Measurements from ENCODE around the gene HEXA. TPM values are rescaled to one million over a fixed set of nuclear protein-coding genes. Genes with fewer than 3 reads are reported as not detected.

HEXA gene
- 137 to 156 TPM (median 154 TPM) in 5 replicates for total RNA-seq (2022; extraction: Qiagen RNA extraction)

GRCh38 chr15:72375846-72376581 is at the start of gene HEXA:
TSS of gene HEXA (minus strand) at chr15:72376014. CDS start at chr15:72375972, 42 bp downstream.

GRCh38 chr15:72397796-72398588 is 22.2 kb upstream of the HEXA start, which contains the start of gene TMEM202:
TSS of gene TMEM202 (plus strand) at chr15:72398305. CDS start at chr15:72398327, 22 bp downstream.

GRCh38 chr15:72319985-72320671 is 55.7 kb downstream of the HEXA start, which contains the start of gene CELF6:
TSS of gene CELF6 (minus strand) at chr15:72320157. CDS start at chr15:72319874, 283 bp downstream.

Other genes with a start within 250 kb of the HEXA start
- 0.09 to 0.13 TPM (median 0.12 TPM) in 4 of 5 replicates, not detected in the other for gene GRAMD2A, start 178.2 kb downstream of the HEXA start, total RNA-seq (2022; extraction: Qiagen RNA extraction)
- 2,890 to 3,431 TPM (median 3,241 TPM) in 5 replicates for gene PKM, start 144.8 kb downstream of the HEXA start, total RNA-seq (2022; extraction: Qiagen RNA extraction)
- 47.9 to 66.0 TPM (median 59.9 TPM) in 5 replicates for gene PARP6, start 103.5 kb downstream of the HEXA start, total RNA-seq (2022; extraction: Qiagen RNA extraction)
- gene CELF6, start 55.9 kb downstream of the HEXA start, total RNA-seq (2022; extraction: Qiagen RNA extraction), result 0.10 to 0.25 TPM (median 0.17 TPM) in 4 of 5 replicates, not detected in the other
- not detected in 5 replicates for gene TMEM202, start 22.3 kb upstream of the HEXA start, total RNA-seq (2022; extraction: Qiagen RNA extraction)
- gene ARIH1, start 98.3 kb upstream of the HEXA start, total RNA-seq (2022; extraction: Qiagen RNA extraction), result 45.5 to 86.3 TPM (median 76.1 TPM) in 5 replicates

Measured in A549 treated with Mapracorat at 1 μM for 4 hours (cell line).